K562 (cell line): Measurements from ENCODE around the gene C6orf15. TPM values are rescaled to one million over a fixed set of nuclear protein-coding genes. Genes with fewer than 3 reads are reported as not detected.
A peak's percentile ranks its signal among the peaks of the same experiment; 100 is the strongest.

Experiments used
- BACH1 ChIP-seq: fragments of 200-800 bp; sonication (Bioruptor generic); IDR thresholded peaks from 2 replicates; pipeline ENCODE4 v1.6.1; 2016; ENCODE audit warnings: missing genetic modification characterization, missing compliant biosample characterization
- ETV6 ChIP-seq, 3 experiments: fragments of 150-350 bp in 1 of 3; sonication (generic) in 1 of 3; formaldehyde crosslinking in 1 of 3; IDR thresholded peaks; 2 replicates each; pipeline versions ENCODE4 v1.6.1 to v1.8.0; 2014 to 2022; ENCODE audit warnings: borderline replicate concordance in 2 of 3, low read depth in 2 of 3, antibody characterized with exemption in 1 of 3, low read length in 1 of 3, mild to moderate bottlenecking in 1 of 3, missing genetic modification reagents in 1 of 3
- HDAC1 ChIP-seq, 2 experiments: fragments of 450-650 bp; IDR thresholded peaks; 2 replicates each; pipeline ENCODE4 v1.6.1; 2016 to 2017; ENCODE audit warnings: inconsistent platforms in 1 of 2, mild to moderate bottlenecking in 1 of 2, moderate library complexity in 1 of 2
- NR1H2 ChIP-seq: sonication (generic); formaldehyde crosslinking; IDR thresholded peaks from 2 replicates; pipeline ENCODE4 v1.4.0; 2020; ENCODE audit warnings: mild to moderate bottlenecking, missing genetic modification reagents
- PML ChIP-seq: IDR thresholded peaks from 2 replicates; pipeline ENCODE4 v1.6.1; 2012; ENCODE audit warnings: low read length, inconsistent platforms
- RAD21 ChIP-seq, 2 experiments: fragments of 250-450 bp in 1 of 2; fragments of 450-650 bp in 1 of 2; sonication (Bioruptor Pico) in 1 of 2; formaldehyde crosslinking in 1 of 2; IDR thresholded peaks in 1 of 2; conservative IDR thresholded peaks in 1 of 2; 2 replicates each; pipeline versions ENCODE4 v1.4.0 to v1.8.0; 2020 to 2022; ENCODE audit warnings: mild to moderate bottlenecking in 2 of 2, moderate library complexity in 1 of 2
- SREBF2 ChIP-seq: sonication (generic); formaldehyde crosslinking; IDR thresholded peaks from 2 replicates; pipeline ENCODE4 v1.4.0; 2020; ENCODE audit warnings: mild to moderate bottlenecking, missing genetic modification reagents
- TARDBP ChIP-seq: fragments of 450-650 bp; IDR thresholded peaks from 2 replicates; pipeline ENCODE4 v1.6.1; 2016
- ZFP36 ChIP-seq: fragments of 150-350 bp; IDR thresholded peaks from 2 replicates; pipeline ENCODE4 v1.6.1; 2018; ENCODE audit warnings: low read length, low read depth; ENCODE audit not compliant: partially characterized antibody
- ZNF184 ChIP-seq: sonication (generic); formaldehyde crosslinking; IDR thresholded peaks from 2 replicates; pipeline ENCODE4 v1.5.0; 2020; ENCODE audit warnings: missing genetic modification reagents
- ZNF717 ChIP-seq: fragments of 250-450 bp; sonication (Bioruptor Pico); IDR thresholded peaks from 2 replicates; pipeline ENCODE4 v1.5.0; 2021
- ZNF764 ChIP-seq: fragments of 250-450 bp; sonication (Bioruptor Pico); IDR thresholded peaks from 2 replicates; pipeline ENCODE4 v1.4.0; 2020; ENCODE audit warnings: low read depth, mild to moderate bottlenecking, moderate library complexity
- ZNF778 ChIP-seq: fragments of 450-650 bp; formaldehyde crosslinking; IDR thresholded peaks from 2 replicates; pipeline ENCODE4 v1.4.0; 2020; ENCODE audit warnings: mild to moderate bottlenecking, moderate library complexity
- polyA plus RNA-seq, 8 experiments: library from polyadenylated mRNA; depleted of rRNA in 4 of 8; stranded (reverse) in 5 of 8; unstranded in 3 of 8; fragments of >200 nt; fragmentation: Nextera tagmentation in 2 of 8; fragmentation: Illumina TruSeq in 1 of 8; extraction: Ambion mirVana in 2 of 8; extraction: Trizol in 1 of 8; gene quantifications; 2 replicates each; pipeline versions ENCODE4 v1.2.1 to v1.2.3, GENCODE V29; 2011 to 2014; ENCODE audit warnings: inconsistent platforms in 1 of 8, missing spikeins in 1 of 8
- total RNA-seq, 7 experiments: library from RNA; depleted of rRNA in 6 of 7; stranded (reverse); fragments of >200 nt in 6 of 7; fragmentation: Illumina TruSeq in 2 of 7; extraction: Trizol in 2 of 7; gene quantifications; 2 replicates each; pipeline versions ENCODE4 v1.2.1 to v1.2.3, GENCODE V29; 2011 to 2021; ENCODE audit warnings: low replicate concordance in 1 of 7
- TF ChIP-seq, protein P1 (sequence below): fragments of 250-450 bp; sonication (Bioruptor Pico); IDR thresholded peaks from 2 replicates; pipeline ENCODE4 v1.9.0; 2021; ENCODE audit warnings: mild to moderate bottlenecking
- TF ChIP-seq, protein P2 (sequence below): fragments of 450-650 bp; IDR thresholded peaks from 2 replicates; pipeline ENCODE4 v1.6.1; 2018; ENCODE audit warnings: mild to moderate bottlenecking, low read depth; ENCODE audit not compliant: partially characterized antibody
- TF ChIP-seq, protein P3 (sequence below): fragments of 450-650 bp; formaldehyde crosslinking; IDR thresholded peaks from 2 replicates; pipeline ENCODE4 v1.4.0; 2020; ENCODE audit warnings: mild to moderate bottlenecking, moderate library complexity
- TF ChIP-seq, protein P4 (sequence below): fragments of 250-450 bp; sonication (Bioruptor Pico); IDR thresholded peaks from 2 replicates; pipeline ENCODE4 v1.9.0; 2021; ENCODE audit warnings: mild to moderate bottlenecking, inconsistent platforms

Gene C6orf15
- total and polyA plus RNA-seq, 9 of the 15 experiments (the other 6 are each of a cell fraction or from before 2014, with no cell fraction given), result not detected

DNA sequence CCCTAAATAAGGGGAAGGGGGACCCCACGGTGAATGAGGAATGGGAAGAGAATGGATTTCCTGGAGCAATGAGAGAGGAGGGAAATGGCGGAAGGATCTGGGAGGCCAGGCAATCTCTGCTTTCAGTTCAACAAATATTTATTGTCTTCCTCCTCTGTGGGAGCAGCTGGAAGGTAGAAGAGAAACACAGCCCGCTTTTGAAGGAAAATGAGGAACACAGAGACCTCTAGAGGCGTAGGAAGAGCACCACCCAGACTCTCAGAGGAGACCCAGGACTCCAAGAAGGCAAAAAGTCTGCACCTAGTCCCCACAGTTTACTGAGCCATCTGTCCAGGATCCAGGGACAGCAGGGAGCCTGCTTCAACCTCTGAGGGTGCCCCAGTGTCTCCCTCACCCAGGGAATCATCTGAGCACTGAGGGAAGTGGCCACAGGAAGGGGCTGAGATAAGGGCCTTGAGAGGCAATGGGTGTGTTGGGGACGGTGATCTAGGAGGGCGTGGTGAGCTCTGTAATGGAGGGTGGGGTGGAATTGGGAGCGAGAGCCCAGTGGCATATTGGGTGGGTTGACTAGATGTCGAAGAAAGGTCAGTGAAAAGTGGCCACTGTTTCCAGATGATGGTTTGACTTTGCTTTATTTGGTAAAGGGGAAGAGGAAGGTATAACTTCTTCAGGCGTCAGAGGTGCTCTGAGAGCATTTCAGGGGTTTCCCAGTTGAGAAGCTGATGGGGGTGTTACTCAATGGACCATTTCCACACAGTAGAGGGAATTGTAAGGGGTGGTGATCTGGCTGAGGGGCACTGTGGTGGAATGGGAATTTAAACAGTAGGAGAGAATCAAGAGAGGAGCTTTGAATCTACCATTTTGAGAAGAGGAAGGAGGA is 2.8 kb upstream of the C6orf15 start (continued):
- TF ChIP-seq, protein P1, sequence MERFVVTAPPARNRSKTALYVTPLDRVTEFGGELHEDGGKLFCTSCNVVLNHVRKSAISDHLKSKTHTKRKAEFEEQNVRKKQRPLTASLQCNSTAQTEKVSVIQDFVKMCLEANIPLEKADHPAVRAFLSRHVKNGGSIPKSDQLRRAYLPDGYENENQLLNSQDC (CRISPR knock-in tag), result no peak
- no peak for TF ChIP-seq TARDBP
- no peak for TF ChIP-seq ZNF764 (CRISPR knock-in tag)
- no peak for TF ChIP-seq ZNF717 (CRISPR knock-in tag)
- TF ChIP-seq, protein P2, sequence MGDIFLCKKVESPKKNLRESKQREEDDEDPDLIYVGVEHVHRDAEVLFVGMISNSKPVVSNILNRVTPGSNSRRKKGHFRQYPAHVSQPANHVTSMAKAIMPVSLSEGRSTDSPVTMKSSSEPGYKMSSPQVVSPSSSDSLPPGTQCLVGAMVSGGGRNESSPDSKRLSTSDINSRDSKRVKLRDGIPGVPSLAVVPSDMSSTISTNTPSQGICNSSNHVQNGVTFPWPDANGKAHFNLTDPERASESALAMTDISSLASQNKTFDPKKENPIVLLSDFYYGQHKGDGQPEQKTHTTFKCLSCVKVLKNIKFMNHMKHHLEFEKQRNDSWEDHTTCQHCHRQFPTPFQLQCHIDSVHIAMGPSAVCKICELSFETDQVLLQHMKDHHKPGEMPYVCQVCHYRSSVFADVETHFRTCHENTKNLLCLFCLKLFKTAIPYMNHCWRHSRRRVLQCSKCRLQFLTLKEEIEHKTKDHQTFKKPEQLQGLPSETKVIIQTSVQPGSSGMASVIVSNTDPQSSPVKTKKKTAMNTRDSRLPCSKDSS, result no peak
- TF ChIP-seq SREBF2 (CRISPR knock-in tag), result no peak
- no peak for TF ChIP-seq NR1H2 (CRISPR knock-in tag)
- no peak for TF ChIP-seq BACH1 (tag)
- TF ChIP-seq, protein P3, sequence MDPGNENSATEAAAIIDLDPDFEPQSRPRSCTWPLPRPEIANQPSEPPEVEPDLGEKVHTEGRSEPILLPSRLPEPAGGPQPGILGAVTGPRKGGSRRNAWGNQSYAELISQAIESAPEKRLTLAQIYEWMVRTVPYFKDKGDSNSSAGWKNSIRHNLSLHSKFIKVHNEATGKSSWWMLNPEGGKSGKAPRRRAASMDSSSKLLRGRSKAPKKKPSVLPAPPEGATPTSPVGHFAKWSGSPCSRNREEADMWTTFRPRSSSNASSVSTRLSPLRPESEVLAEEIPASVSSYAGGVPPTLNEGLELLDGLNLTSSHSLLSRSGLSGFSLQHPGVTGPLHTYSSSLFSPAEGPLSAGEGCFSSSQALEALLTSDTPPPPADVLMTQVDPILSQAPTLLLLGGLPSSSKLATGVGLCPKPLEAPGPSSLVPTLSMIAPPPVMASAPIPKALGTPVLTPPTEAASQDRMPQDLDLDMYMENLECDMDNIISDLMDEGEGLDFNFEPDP (CRISPR knock-in tag), result no peak
- TF ChIP-seq ZFP36, result no peak
- no peak for TF ChIP-seq ZNF184 (CRISPR knock-in tag)
- no peak for TF ChIP-seq PML
- no peak for TF ChIP-seq HDAC1 (IDR thresholded peaks at IDR 0.05)
- TF ChIP-seq, protein P4, sequence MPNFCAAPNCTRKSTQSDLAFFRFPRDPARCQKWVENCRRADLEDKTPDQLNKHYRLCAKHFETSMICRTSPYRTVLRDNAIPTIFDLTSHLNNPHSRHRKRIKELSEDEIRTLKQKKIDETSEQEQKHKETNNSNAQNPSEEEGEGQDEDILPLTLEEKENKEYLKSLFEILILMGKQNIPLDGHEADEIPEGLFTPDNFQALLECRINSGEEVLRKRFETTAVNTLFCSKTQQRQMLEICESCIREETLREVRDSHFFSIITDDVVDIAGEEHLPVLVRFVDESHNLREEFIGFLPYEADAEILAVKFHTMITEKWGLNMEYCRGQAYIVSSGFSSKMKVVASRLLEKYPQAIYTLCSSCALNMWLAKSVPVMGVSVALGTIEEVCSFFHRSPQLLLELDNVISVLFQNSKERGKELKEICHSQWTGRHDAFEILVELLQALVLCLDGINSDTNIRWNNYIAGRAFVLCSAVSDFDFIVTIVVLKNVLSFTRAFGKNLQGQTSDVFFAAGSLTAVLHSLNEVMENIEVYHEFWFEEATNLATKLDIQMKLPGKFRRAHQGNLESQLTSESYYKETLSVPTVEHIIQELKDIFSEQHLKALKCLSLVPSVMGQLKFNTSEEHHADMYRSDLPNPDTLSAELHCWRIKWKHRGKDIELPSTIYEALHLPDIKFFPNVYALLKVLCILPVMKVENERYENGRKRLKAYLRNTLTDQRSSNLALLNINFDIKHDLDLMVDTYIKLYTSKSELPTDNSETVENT (CRISPR knock-in tag), result no peak
- TF ChIP-seq RAD21 (CRISPR knock-in tag; conservative IDR thresholded peaks at IDR 0.05 in 1 of 2, IDR thresholded peaks at IDR 0.05 in 1 of 2), result peak; percentile 32 to 53; a peak in 3 of 4 replicates
- no peak for TF ChIP-seq ETV6 (IDR thresholded peaks at IDR 0.05; ENCODE audit: borderline replicate concordance in 1 of 2, low read depth in 2 of 2, low read length in 1 of 2)
- no peak for TF ChIP-seq ETV6 (CRISPR knock-in tag; IDR thresholded peaks at IDR 0.05; ENCODE audit: borderline replicate concordance)
- TF ChIP-seq ZNF778, result no peak
